ENCODE data around the gene ARAP1.

- TF ChIP-seq CTCF (conservative IDR thresholded peaks at IDR 0.05 in 1 of 2, IDR thresholded peaks at IDR 0.05 in 1 of 2; ENCODE audit: extremely low read depth in 1 of 2, insufficient read depth in 1 of 2, low read depth in 1 of 2, low read length in 2 of 2) (no peak), EZH2 (IDR thresholded peaks at IDR 0.05; ENCODE audit: borderline replicate concordance, low read length) (no peak)
Observed at GRCh38 chr11:72726266-72727220, 25.7 kb downstream of the ARAP1 start.
